Tibial nerve (tissue), 4 donors: Measurements from ENCODE around the gene VWA8.

Experiments
- EP300 ChIP-seq, 2 donors: sonication (generic); formaldehyde crosslinking; IDR thresholded peaks; one replicate each; pipeline ENCODE4 v1.6.1; 2017; ENCODE audit warnings: antibody characterized with exemption in 2 of 2, mild to moderate bottlenecking in 1 of 2
- POLR2A ChIP-seq, 2 donors: fragments of 450-650 bp; IDR thresholded peaks; one replicate each; pipeline ENCODE4 v1.6.1; 2017; ENCODE audit warnings: antibody characterized with exemption in 2 of 2, mild to moderate bottlenecking in 2 of 2, moderate library complexity in 2 of 2
- TF ChIP-seq, protein P1 (sequence below), 5 experiments: fragments of 200-600 bp in 3 of 5; fragments of 450-650 bp in 2 of 5; sonication (generic) in 3 of 5; IDR thresholded peaks; one replicate each; pipeline ENCODE4 v1.5.1; 2016 to 2019; ENCODE audit warnings: antibody characterized with exemption in 5 of 5, mild to moderate bottlenecking in 3 of 5, moderate library complexity in 2 of 5

DNA sequence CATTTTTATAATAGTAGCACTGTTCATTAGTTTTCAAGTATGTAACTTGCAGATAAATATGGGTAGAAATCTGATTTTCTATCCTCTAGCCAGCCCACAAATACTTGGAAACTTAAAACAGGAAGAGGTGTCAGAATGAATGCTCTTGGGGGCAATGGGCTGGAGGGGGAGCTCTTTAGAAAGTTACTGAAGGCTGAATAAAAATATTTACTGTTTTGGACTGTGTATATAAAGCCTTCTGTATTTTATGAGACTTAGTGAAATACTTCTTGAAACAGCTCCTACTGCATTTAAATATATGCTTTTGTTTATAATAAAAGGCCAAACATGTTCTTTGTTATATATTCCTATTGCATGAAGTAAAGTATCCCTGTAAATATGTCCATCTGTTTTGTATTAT lies 364.7 kb downstream of the VWA8 start:
- TF ChIP-seq, protein P1, sequence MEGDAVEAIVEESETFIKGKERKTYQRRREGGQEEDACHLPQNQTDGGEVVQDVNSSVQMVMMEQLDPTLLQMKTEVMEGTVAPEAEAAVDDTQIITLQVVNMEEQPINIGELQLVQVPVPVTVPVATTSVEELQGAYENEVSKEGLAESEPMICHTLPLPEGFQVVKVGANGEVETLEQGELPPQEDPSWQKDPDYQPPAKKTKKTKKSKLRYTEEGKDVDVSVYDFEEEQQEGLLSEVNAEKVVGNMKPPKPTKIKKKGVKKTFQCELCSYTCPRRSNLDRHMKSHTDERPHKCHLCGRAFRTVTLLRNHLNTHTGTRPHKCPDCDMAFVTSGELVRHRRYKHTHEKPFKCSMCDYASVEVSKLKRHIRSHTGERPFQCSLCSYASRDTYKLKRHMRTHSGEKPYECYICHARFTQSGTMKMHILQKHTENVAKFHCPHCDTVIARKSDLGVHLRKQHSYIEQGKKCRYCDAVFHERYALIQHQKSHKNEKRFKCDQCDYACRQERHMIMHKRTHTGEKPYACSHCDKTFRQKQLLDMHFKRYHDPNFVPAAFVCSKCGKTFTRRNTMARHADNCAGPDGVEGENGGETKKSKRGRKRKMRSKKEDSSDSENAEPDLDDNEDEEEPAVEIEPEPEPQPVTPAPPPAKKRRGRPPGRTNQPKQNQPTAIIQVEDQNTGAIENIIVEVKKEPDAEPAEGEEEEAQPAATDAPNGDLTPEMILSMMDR (IDR thresholded peaks at IDR 0.05) = no peak
- no peak for TF ChIP-seq POLR2A (IDR thresholded peaks at IDR 0.05)
- no peak for TF ChIP-seq EP300 (IDR thresholded peaks at IDR 0.05)
